ENCODE results near the gene ZNF805. TPM values are rescaled to one million over a fixed set of nuclear protein-coding genes. Genes with fewer than 3 reads are reported as not detected.
A peak's percentile ranks its signal among the peaks of the same experiment; 100 is the strongest.
"Not testable (repeated sequence)": the region's sequence is repeated elsewhere in the genome, so short reads cannot be mapped to it uniquely, and the experiment has no call there.

ZNF805 gene
- total RNA-seq, 1 experiment from 2014 or later, result 13.5 TPM

DNA sequence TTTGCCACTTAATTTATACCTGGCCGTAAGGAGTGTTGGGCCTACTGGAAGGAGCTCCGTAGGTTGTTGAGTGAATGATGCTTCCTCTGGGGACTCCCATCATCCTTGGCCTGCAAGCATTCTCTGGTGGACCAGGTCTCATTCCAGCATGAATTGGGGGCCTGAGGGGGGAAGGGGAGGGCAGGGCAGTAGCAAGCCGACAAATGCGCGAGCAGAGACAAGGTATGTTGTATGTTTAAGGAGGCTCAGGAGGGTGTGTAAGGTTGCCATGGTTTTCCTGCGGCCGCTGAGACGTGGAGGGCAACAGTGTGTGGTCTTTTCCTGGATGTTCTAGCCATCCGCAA is 48.4 kb upstream of the ZNF805 start:
- ChIA-PET CTCF (no interaction called here), POLR2A (ENCODE audit: unreplicated experiment) (interaction anchor here (0.8 kb wide), 1 partner anchor 31 kb away, joined by 4 read pairs; no protein-coding TSS in a partner anchor)
- Histone ChIP-seq H3K79me2 (ENCODE audit: low read depth) (peaks cover 32% of the 10 kb centered on the region), H4K20me1 (ENCODE audit: insufficient read depth) (no peaks in the 10 kb centered on the region), H3K36me3 (ENCODE audit: low read depth) (peaks cover 34% of the 10 kb centered on the region), H3K4me3 (peak overlapping the region; percentile 82), H3K9me2 (ENCODE audit: insufficient read depth) (no peaks in the 10 kb centered on the region), H3K4me2 (peak overlapping the region; percentile 97), H3F3A (ENCODE audit: insufficient read depth, low read depth) (no peaks in the 10 kb centered on the region), H3K27ac (no peak overlapping the region), H3K9me3 (ENCODE audit: insufficient read depth, low read depth) (peaks cover 24% of the 10 kb centered on the region), H3K27me3 (ENCODE audit: insufficient read depth, low read depth) (0 out of 2 replicates have a peak, but pooled peaks cover 5% of the 10 kb centered on the region), H3K4me1 (replicated peaks; ENCODE audit: insufficient read depth) (peaks cover 15% of the 10 kb centered on the region), H2AFZ (peak overlapping the region; percentile 97)
- BruUV-seq (replicated peaks), result no TSS peak
- intact Hi-C loops (cut with micrococcal nuclease; ENCODE audit: unreplicated experiment), result no loop called here
- TF ChIP-seq, protein P1, sequence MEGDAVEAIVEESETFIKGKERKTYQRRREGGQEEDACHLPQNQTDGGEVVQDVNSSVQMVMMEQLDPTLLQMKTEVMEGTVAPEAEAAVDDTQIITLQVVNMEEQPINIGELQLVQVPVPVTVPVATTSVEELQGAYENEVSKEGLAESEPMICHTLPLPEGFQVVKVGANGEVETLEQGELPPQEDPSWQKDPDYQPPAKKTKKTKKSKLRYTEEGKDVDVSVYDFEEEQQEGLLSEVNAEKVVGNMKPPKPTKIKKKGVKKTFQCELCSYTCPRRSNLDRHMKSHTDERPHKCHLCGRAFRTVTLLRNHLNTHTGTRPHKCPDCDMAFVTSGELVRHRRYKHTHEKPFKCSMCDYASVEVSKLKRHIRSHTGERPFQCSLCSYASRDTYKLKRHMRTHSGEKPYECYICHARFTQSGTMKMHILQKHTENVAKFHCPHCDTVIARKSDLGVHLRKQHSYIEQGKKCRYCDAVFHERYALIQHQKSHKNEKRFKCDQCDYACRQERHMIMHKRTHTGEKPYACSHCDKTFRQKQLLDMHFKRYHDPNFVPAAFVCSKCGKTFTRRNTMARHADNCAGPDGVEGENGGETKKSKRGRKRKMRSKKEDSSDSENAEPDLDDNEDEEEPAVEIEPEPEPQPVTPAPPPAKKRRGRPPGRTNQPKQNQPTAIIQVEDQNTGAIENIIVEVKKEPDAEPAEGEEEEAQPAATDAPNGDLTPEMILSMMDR (conservative IDR thresholded peaks at IDR 0.05), result no peak
- TF ChIP-seq EZH2 (IDR thresholded peaks at IDR 0.05; ENCODE audit: low read depth), result no peak
- no peak for DNase-seq

- H3K9me2 ChIP-seq (ENCODE audit: insufficient read depth), result no peaks in the 10 kb centered on the region
- no peak overlapping the region for H3K27ac ChIP-seq
- intact Hi-C loops (cut with micrococcal nuclease; ENCODE audit: unreplicated experiment), result no loop called here
- peaks cover 32% of the 10 kb centered on the region for H3K79me2 ChIP-seq (ENCODE audit: low read depth)
- ChIA-PET POLR2A (ENCODE audit: unreplicated experiment) (interaction anchor here (0.5 kb wide), 1 partner anchor 50 kb away, joined by 19 read pairs; no protein-coding TSS in a partner anchor), CTCF (no interaction called here)
- H3K4me3 ChIP-seq, result peak overlapping the region; percentile 82; the same call in 1 of the 2 replicates
- no peaks in the 10 kb centered on the region for H3F3A ChIP-seq (ENCODE audit: insufficient read depth, low read depth)
- H3K4me2 ChIP-seq, result peak overlapping the region; percentile 97
- H4K20me1 ChIP-seq (ENCODE audit: insufficient read depth), result no peaks in the 10 kb centered on the region
- peaks cover 15% of the 10 kb centered on the region for H3K4me1 ChIP-seq (replicated peaks; ENCODE audit: insufficient read depth)
- H2AFZ ChIP-seq, result no peak overlapping the region
- BruUV-seq (replicated peaks), result no TSS peak
- peaks cover 20% of the 10 kb centered on the region for H3K9me3 ChIP-seq (ENCODE audit: insufficient read depth, low read depth)
- H3K36me3 ChIP-seq (ENCODE audit: low read depth), result peaks cover 34% of the 10 kb centered on the region
- TF ChIP-seq, protein P1 (conservative IDR thresholded peaks at IDR 0.05), result no peak
- TF ChIP-seq EZH2 (IDR thresholded peaks at IDR 0.05; ENCODE audit: low read depth), result no peak
- H3K27me3 ChIP-seq (ENCODE audit: insufficient read depth, low read depth), result no peaks in the 10 kb centered on the region
- no peak for DNase-seq
These were observed 47.4 kb upstream of the ZNF805 start for GRCh38 chr19:57192993-57193392.

- DNase-seq; intact Hi-C loops (cut with micrococcal nuclease; ENCODE audit: unreplicated experiment); H3K27ac ChIP-seq; H3K27me3 ChIP-seq (ENCODE audit: insufficient read depth, low read depth); H3K9me3 ChIP-seq (ENCODE audit: insufficient read depth, low read depth); H4K20me1 ChIP-seq (ENCODE audit: insufficient read depth); H2AFZ ChIP-seq; POLR2A ChIA-PET (ENCODE audit: unreplicated experiment); H3F3A ChIP-seq (ENCODE audit: insufficient read depth, low read depth); H3K4me1 ChIP-seq (replicated peaks; ENCODE audit: insufficient read depth); H3K4me2 ChIP-seq; H3K4me3 ChIP-seq; BruUV-seq (replicated peaks); H3K9me2 ChIP-seq (ENCODE audit: insufficient read depth); CTCF ChIA-PET: not testable (repeated sequence)
- H3K79me2 ChIP-seq (ENCODE audit: low read depth), result peaks cover 21% of the 10 kb centered on the region
- peaks cover 40% of the 10 kb centered on the region for H3K36me3 ChIP-seq (ENCODE audit: low read depth)
These were observed 42.6 kb upstream of the ZNF805 start for GRCh38 chr19:57197874-57198273.

GRCh38 chr19:57202160-57202559 is 38.3 kb upstream of the ZNF805 start:
- no TSS peak for BruUV-seq (replicated peaks)
- Histone ChIP-seq H3K27me3 (ENCODE audit: insufficient read depth, low read depth) (no peaks in the 10 kb centered on the region), H3K9me2 (ENCODE audit: insufficient read depth) (no peaks in the 10 kb centered on the region), H3K9me3 (ENCODE audit: insufficient read depth, low read depth) (no peaks in the 10 kb centered on the region), H3K36me3 (ENCODE audit: low read depth) (peaks cover 20% of the 10 kb centered on the region), H2AFZ (no peak overlapping the region), H3K79me2 (ENCODE audit: low read depth) (peaks cover 13% of the 10 kb centered on the region), H3K4me3 (no peak overlapping the region), H3F3A (ENCODE audit: insufficient read depth, low read depth) (no peaks in the 10 kb centered on the region), H3K4me1 (replicated peaks; ENCODE audit: insufficient read depth) (no peaks in the 10 kb centered on the region), H4K20me1 (ENCODE audit: insufficient read depth) (no peaks in the 10 kb centered on the region), H3K4me2 (no peak overlapping the region), H3K27ac (no peak overlapping the region)
- intact Hi-C loops (cut with micrococcal nuclease; ENCODE audit: unreplicated experiment), result no loop called here
- ChIA-PET CTCF (no interaction called here), POLR2A (ENCODE audit: unreplicated experiment) (no interaction called here)
- DNase-seq, result no peak
- no peak for TF ChIP-seq EZH2 (IDR thresholded peaks at IDR 0.05; ENCODE audit: low read depth)
- TF ChIP-seq, protein P1 (conservative IDR thresholded peaks at IDR 0.05), result no peak
